Activated T-helper 1 cell treated with anti-CD3 and anti-CD28 coated beads, Interleukin-2, amount 50 U/mL, for 16 hours (primary cell): ENCODE results near the gene ANKRD60.

ENCODE experiments used
- DNase-seq, 2 donors: peaks; one replicate each; pipeline ENCODE4 v3.0.0-alpha.2; 2020; ENCODE audit warnings: low read depth in 1 of 2, low spot score in 1 of 2

The ANKRD60 gene

GRCh38 chr20:58245181-58245891, 16.9 kb upstream of the ANKRD60 start:
- no peak for DNase-seq

GRCh38 chr20:58244517-58245030, 16.1 kb upstream of the ANKRD60 start:
- no peak for DNase-seq

- no peak for DNase-seq
Measured at GRCh38 chr20:58243653-58244410, 15.4 kb upstream of the ANKRD60 start.

- no peak for DNase-seq
Measured at GRCh38 chr20:58242824-58243223, 14.4 kb upstream of the ANKRD60 start.

- no peak for DNase-seq
Measured at GRCh38 chr20:58241766-58242465, 13.5 kb upstream of the ANKRD60 start.

GRCh38 chr20:58240471-58240870, 12.0 kb upstream of the ANKRD60 start:
- no peak for DNase-seq

GRCh38 chr20:58239216-58239615, 10.8 kb upstream of the ANKRD60 start:
- no peak for DNase-seq

GRCh38 chr20:58238490-58238889, 10.0 kb upstream of the ANKRD60 start:
- DNase-seq: no peak

- DNase-seq: no peak
Measured at GRCh38 chr20:58237318-58238132, 9.1 kb upstream of the ANKRD60 start.

- peak; percentile 71 to 76 for DNase-seq
Measured at GRCh38 chr20:58236612-58237317, 8.3 kb upstream of the ANKRD60 start.

GRCh38 chr20:58235010-58235409, 6.6 kb upstream of the ANKRD60 start:
- no peak for DNase-seq

GRCh38 chr20:58233881-58234528, 5.6 kb upstream of the ANKRD60 start:
- peak in 1 of 2 donors; percentile 23 for DNase-seq

- no peak for DNase-seq
Measured at GRCh38 chr20:58233393-58233792, 4.9 kb upstream of the ANKRD60 start.

GRCh38 chr20:58231683-58232082, 3.2 kb upstream of the ANKRD60 start:
- DNase-seq: no peak

- DNase-seq: no peak
Measured at GRCh38 chr20:58229198-58229798, 845 bp upstream of the ANKRD60 start.

GRCh38 chr20:58228103-58228483, 360 bp downstream of the ANKRD60 start:
- no peak for DNase-seq

GRCh38 chr20:58227391-58228102, 906 bp downstream of the ANKRD60 start:
- DNase-seq: no peak

- no peak for DNase-seq
Measured at GRCh38 chr20:58225452-58226200, 2.8 kb downstream of the ANKRD60 start.
